ENCODE data around the gene GAL3ST1. TPM values are rescaled to one million over a fixed set of nuclear protein-coding genes. Genes with fewer than 3 reads are reported as not detected.

The GAL3ST1 gene
- total and polyA plus RNA-seq, 10 of the 15 experiments (the other 5 are each of a cell fraction or from before 2014, with no cell fraction given): not detected

GRCh38 chr22:30615543-30615954 is 41.1 kb upstream of the GAL3ST1 start (continued):
- TF ChIP-seq ZNF592 (IDR thresholded peaks at IDR 0.05) (no peak), SIN3A (IDR thresholded peaks at IDR 0.05; ENCODE audit: low read depth, low read length) (no peak), EZH2 (IDR thresholded peaks at IDR 0.05; ENCODE audit: borderline replicate concordance, control insufficient read depth, low read depth, low read length) (no peak), WRNIP1 (IDR thresholded peaks at IDR 0.05; ENCODE audit: borderline replicate concordance, low read depth, low read length) (no peak)

GRCh38 chr22:30614879-30615278 is 40.4 kb upstream of the GAL3ST1 start:
- Histone ChIP-seq H3K27ac (ENCODE audit: control insufficient read depth, insufficient read depth) (no peak overlapping the region), H2AFZ (ENCODE audit: control insufficient read depth, low read depth, low read length) (no peak overlapping the region), H3K36me3 (ENCODE audit: control insufficient read depth in 2 of 2, insufficient read depth in 2 of 2, low read length in 1 of 2) (no peaks in the 10 kb centered on the region), H4K20me1 (ENCODE audit: control insufficient read depth, insufficient read depth) (no peaks in the 10 kb centered on the region), H3K9ac (ENCODE audit: control insufficient read depth, insufficient read depth, low read length) (no peak overlapping the region), H3K4me3 (no peak overlapping the region), H3K4me2 (ENCODE audit: control insufficient read depth, insufficient read depth) (no peak overlapping the region), H3K79me2 (ENCODE audit: control insufficient read depth, insufficient read depth, low read length) (no peaks in the 10 kb centered on the region), H3K27me3 (replicated peaks in 1 of 2; ENCODE audit: control insufficient read depth in 2 of 2, insufficient read depth in 2 of 2, low read length in 1 of 2) (no peaks in the 10 kb centered on the region), H3K9me3 (replicated peaks; ENCODE audit: control insufficient read depth, insufficient read depth, low read length) (no peaks in the 10 kb centered on the region), H3K4me1 (ENCODE audit: control insufficient read depth, insufficient read depth, low read length) (peaks cover 8% of the 10 kb centered on the region)
- intact Hi-C loops (cut with micrococcal nuclease; ENCODE audit: unreplicated experiment) (no loop called here), in situ Hi-C loops (cut with MboI) (no loop called here)
- RAD21 ChIA-PET (ENCODE audit: unreplicated experiment): interaction anchor here (1.1 kb wide), 1 partner anchor 140 kb away, joined by 3 read pairs; no protein-coding TSS in a partner anchor
- CTCF ChIA-PET: interaction anchor here (1.1 to 1.9 kb wide), 2 partner anchors 9 to 19 kb away, joined by 4 read pairs; no protein-coding TSS in a partner anchor
- FAIRE-seq: no peak
- no peak for ATAC-seq
- no peak for DNase-seq (ENCODE audit: low read depth, low spot score)
- SMC1A ChIA-PET (ENCODE audit: uncharacterized antibody, unreplicated experiment): no interaction called here
- BruUV-seq (replicated peaks): no TSS peak
- POLR2A ChIA-PET: interaction anchor here (0.6 kb wide), 1 partner anchor 21 kb away, joined by 3 read pairs; no protein-coding TSS in a partner anchor
- TF ChIP-seq ZNF592 (IDR thresholded peaks at IDR 0.05): no peak
- TF ChIP-seq FOXK2 (IDR thresholded peaks at IDR 0.05): no peak
- TF ChIP-seq SUZ12 (IDR thresholded peaks at IDR 0.05; ENCODE audit: unreplicated experiment): no peak
- TF ChIP-seq PRDM15 (CRISPR knock-in tag; IDR thresholded peaks at IDR 0.05): no peak
- TF ChIP-seq SMC3 (IDR thresholded peaks at IDR 0.05; ENCODE audit: borderline replicate concordance, low read length): no peak

Measured in GM12878 (cell line).